A549 (cell line): ENCODE measurements around the gene CDR2. TPM values are rescaled to one million over a fixed set of nuclear protein-coding genes. Genes with fewer than 3 reads are reported as not detected.
"Not testable (repeated sequence)": the region's sequence is repeated elsewhere in the genome, so short reads cannot be mapped to it uniquely, and the experiment has no call there.

Source experiments
- ATAC-seq, 2 experiments: fragments of 200-7000 bp in 1 of 2; fragments of >200 bp in 1 of 2; cut with Nextera tagmentation in 1 of 2; cut with Tn5 transposase in 1 of 2; 3 replicates each; pipeline versions ENCODE4 v1.8.0 to v1.9.1; 2018 to 2020; ENCODE audit warnings: mild to moderate bottlenecking in 1 of 2, moderate library complexity in 1 of 2
- CTCF ChIA-PET: fragments of 300-600 bp; sonication (Branson Sonifier 250); formaldehyde crosslinking; extraction: SDS; loops from one replicate; lab custom pipeline; 2021; ENCODE audit warnings: antibody characterized with exemption, inconsistent platforms; lab: Yijun Ruan, JAX
- POLR2A ChIA-PET: fragments of 350-600 bp; formaldehyde crosslinking; extraction: SDS; loops from one replicate; lab custom pipeline; 2021; ENCODE audit warnings: antibody characterized with exemption, inconsistent platforms; lab: Yijun Ruan, JAX
- DNase-seq, 2 experiments: peaks; one replicate each; pipeline versions ENCODE4 v3.0.0 to v3.0.0-alpha.2; 2011 to 2016; ENCODE audit warnings: low read depth in 1 of 2, low spot score in 1 of 2
- FAIRE-seq: peaks from 2 replicates; lab custom pipeline; 2011; peaks lifted over from hg19 to GRCh38; lab: Jason Lieb, UNC
- H3K27ac ChIP-seq, 2 experiments: fragments of >200 bp; sonication (Bioruptor Twin); formaldehyde crosslinking; 3 replicates each; pipeline ENCODE4 v1.5.1; 2016 to 2017
- H3K4me1 ChIP-seq: fragments of >200 bp; sonication (Bioruptor Twin); formaldehyde crosslinking; 3 replicates; pipeline ENCODE4 v1.6.1; 2016
- H3K4me2 ChIP-seq: fragments of >200 bp; sonication (Bioruptor Twin); formaldehyde crosslinking; 3 replicates; pipeline ENCODE4 v1.6.1; 2016
- H3K4me3 ChIP-seq: fragments of >200 bp; sonication (Bioruptor Twin); formaldehyde crosslinking; 3 replicates; pipeline ENCODE4 v1.5.1; 2016
- H3K9me3 ChIP-seq: fragments of >200 bp; sonication (Bioruptor Twin); formaldehyde crosslinking; 3 replicates; pipeline ENCODE4 v1.6.1; 2016
- BCL3 ChIP-seq: fragments of >200 bp; sonication (Bioruptor Twin); formaldehyde crosslinking; IDR thresholded peaks from 3 replicates; pipeline ENCODE4 v1.6.1; 2016
- CBX8 ChIP-seq: fragments of 200-600 bp; sonication (generic); IDR thresholded peaks from 2 replicates; pipeline ENCODE4 v1.6.1; 2016
- CEBPB ChIP-seq, 2 experiments: fragments of >200 bp in 1 of 2; sonication (Bioruptor Twin) in 1 of 2; formaldehyde crosslinking in 1 of 2; IDR thresholded peaks; 2 replicates each; pipeline ENCODE4 v1.6.1; 2012 to 2016
- CHD4 ChIP-seq: fragments of 200-600 bp; sonication (generic); IDR thresholded peaks from 2 replicates; pipeline ENCODE4 v1.6.1; 2016; ENCODE audit warnings: antibody characterized with exemption, mild to moderate bottlenecking, borderline replicate concordance
- EHF ChIP-seq: fragments of 250-450 bp; sonication (Bioruptor Pico); IDR thresholded peaks from 2 replicates; pipeline ENCODE4 v1.5.0; 2020; ENCODE audit warnings: mild to moderate bottlenecking
- EP300 ChIP-seq, 2 experiments: fragments of >200 bp; sonication (Bioruptor Twin); formaldehyde crosslinking; IDR thresholded peaks; 2 replicates in 1 of 2; 3 replicates in 1 of 2; pipeline ENCODE4 v1.6.1; 2016 to 2017
- HEYL ChIP-seq: fragments of 250-450 bp; sonication (Bioruptor Pico); IDR thresholded peaks from 2 replicates; pipeline ENCODE4 v1.8.0; 2021; ENCODE audit warnings: mild to moderate bottlenecking, moderate library complexity
- KDM1A ChIP-seq: fragments of 200-600 bp; sonication (generic); IDR thresholded peaks from 2 replicates; pipeline ENCODE4 v1.6.1; 2016; ENCODE audit warnings: low read depth, mild to moderate bottlenecking
- RAD21 ChIP-seq, 2 experiments: fragments of >200 bp in 1 of 2; sonication (Bioruptor Twin) in 1 of 2; formaldehyde crosslinking in 1 of 2; IDR thresholded peaks in 1 of 2; conservative IDR thresholded peaks in 1 of 2; 2 replicates in 1 of 2; 3 replicates in 1 of 2; pipeline ENCODE4 v1.6.1; 2012 to 2018; ENCODE audit warnings: inconsistent platforms in 1 of 2
- RARB ChIP-seq: fragments of 250-450 bp; sonication (Bioruptor Pico); IDR thresholded peaks from 2 replicates; pipeline ENCODE4 v1.8.0; 2021; ENCODE audit warnings: mild to moderate bottlenecking, moderate library complexity
- SMC3 ChIP-seq: fragments of >200 bp; sonication (Bioruptor Twin); formaldehyde crosslinking; IDR thresholded peaks from 3 replicates; pipeline ENCODE4 v1.6.1; 2018; ENCODE audit warnings: inconsistent platforms
- TP53 ChIP-seq: fragments of 250-450 bp; sonication (Bioruptor Pico); IDR thresholded peaks from 2 replicates; pipeline ENCODE4 v1.5.0; 2021; ENCODE audit warnings: mild to moderate bottlenecking, moderate library complexity
- USF2 ChIP-seq: fragments of 450-650 bp; IDR thresholded peaks from 2 replicates; pipeline ENCODE4 v1.6.1; 2014; ENCODE audit warnings: antibody characterized with exemption
- ZSCAN20 ChIP-seq: fragments of 250-450 bp; sonication (Bioruptor Pico); IDR thresholded peaks from 2 replicates; pipeline ENCODE4 v1.8.0; 2022; ENCODE audit warnings: mild to moderate bottlenecking, moderate library complexity
- WGBS: methylation state at CpG from one replicate; pipeline ENCODE4 v1.1.6; 2017; ENCODE audit errors: missing lambda C conversion rate; 5-methylcytosine and 5-hydroxymethylcytosine counted together
- polyA plus RNA-seq, 4 experiments: library from polyadenylated mRNA; depleted of rRNA in 3 of 4; stranded (reverse); fragments of >200 nt; fragmentation: RNase III in 1 of 4; extraction: RNeasy Plus Mini Kit Qiagen cat#74134 plus additional on column Dnase treatment in 1 of 4; gene quantifications; 2 replicates in 3 of 4; 3 replicates in 1 of 4; pipeline ENCODE4 v1.2.3, GENCODE V29; 2011 to 2017
- TF ChIP-seq, protein P1 (sequence below): fragments of >200 bp; sonication (Bioruptor Twin); formaldehyde crosslinking; IDR thresholded peaks from 3 replicates; pipeline ENCODE4 v1.5.1; 2016

Gene CDR2
- polyA plus RNA-seq, 2 of the 4 experiments (the other 2 are of a cell fraction), result 29.3 to 44.3 TPM

DNA sequence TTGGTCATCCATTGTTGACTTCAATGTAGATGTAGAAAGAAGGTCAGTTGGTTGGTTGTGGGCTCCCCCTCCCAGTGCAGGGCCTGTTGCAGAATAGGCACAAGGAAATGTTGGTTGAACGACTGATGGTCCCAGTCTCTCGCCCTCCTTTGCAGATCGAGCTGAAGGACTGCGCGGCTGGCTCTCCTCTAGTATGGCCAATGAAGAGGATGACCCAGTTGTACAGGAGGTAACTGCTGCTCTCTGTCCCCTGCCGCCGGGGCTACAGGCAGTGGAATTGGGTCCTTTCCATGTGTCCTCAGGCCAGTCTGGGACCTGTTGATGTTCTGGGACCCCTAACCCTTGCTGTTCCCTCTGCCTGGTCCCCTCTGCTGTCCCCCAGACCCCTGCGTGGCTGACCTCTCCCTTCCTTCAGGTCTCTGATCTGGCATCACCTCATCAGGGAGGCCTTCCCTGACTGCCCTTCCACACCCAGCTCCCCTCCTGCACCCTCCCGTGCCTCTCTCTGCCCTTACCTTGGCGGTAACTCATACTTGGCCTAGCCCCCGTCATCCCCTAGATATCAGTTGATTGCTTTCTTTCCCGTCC lies 71.5 kb downstream of the CDR2 start:
- ChIA-PET CTCF (interaction anchor here (1.6 to 16.3 kb wide), 4 partner anchors 12 to 1453 kb away, joined by 4 to 320 read pairs (median 83); partner anchors contain the start of gene EEF2K), POLR2A (no interaction called here)
- TF ChIP-seq TP53 (CRISPR knock-in tag), result no peak
- TF ChIP-seq RARB (CRISPR knock-in tag), result no peak
- TF ChIP-seq KDM1A, result no peak
- TF ChIP-seq CEBPB (IDR thresholded peaks at IDR 0.05), result no peak
- TF ChIP-seq CBX8, result no peak
- TF ChIP-seq ZSCAN20 (CRISPR knock-in tag), result no peak
- peaks cover 5% of the 10 kb centered on the region; the same call in 2 of the 3 replicates for H3K4me1 ChIP-seq
- H3K4me2 ChIP-seq, result no peak overlapping the region
- ATAC-seq, result no peak
- DNase-seq, result no peak
- H3K9me3 ChIP-seq, result no peaks in the 10 kb centered on the region
- no peak overlapping the region for H3K27ac ChIP-seq
- no peak for FAIRE-seq
- 92% methylated on average over 12 of the region's 12 CpGs for WGBS
- no peak overlapping the region for H3K4me3 ChIP-seq

- DNase-seq, ATAC-seq, H3K9me3 ChIP-seq, H3K4me2 ChIP-seq, FAIRE-seq, H3K27ac ChIP-seq, H3K4me3 ChIP-seq, H3K4me1 ChIP-seq: not testable (repeated sequence)
- 94% methylated on average over 7 of the region's 7 CpGs for WGBS
- ChIA-PET CTCF (interaction anchor here (0.7 to 16.3 kb wide), 14 partner anchors 10 to 1020 kb away, joined by 3 to 320 read pairs (median 6); partner anchors contain the start of gene EEF2K), POLR2A (interaction anchor here (1.5 kb wide), 1 partner anchor 102 kb away, joined by 7 read pairs; no protein-coding TSS in a partner anchor)
Measured at GRCh38 chr16:22301423-22301822, 73.0 kb downstream of the CDR2 start.

GRCh38 chr16:22300427-22301071 lies 73.9 kb downstream of the CDR2 start:
- WGBS, result 22% methylated on average over 8 of the region's 8 CpGs
- peak; percentile 71 to 76 for DNase-seq
- peak; percentile 16 to 30; a peak in 3 of 6 replicates for ATAC-seq
- peaks cover 11% of the 10 kb centered on the region; the same call in 2 of the 3 replicates for H3K4me1 ChIP-seq
- H3K27ac ChIP-seq, result no peak overlapping the region
- no peaks in the 10 kb centered on the region for H3K9me3 ChIP-seq
- CTCF ChIA-PET, result interaction anchor here (0.6 to 16.3 kb wide), 30 partner anchors 10 to 1144 kb away, joined by 3 to 320 read pairs (median 4); partner anchors contain the start of gene EEF2K
- TF ChIP-seq, protein P1, sequence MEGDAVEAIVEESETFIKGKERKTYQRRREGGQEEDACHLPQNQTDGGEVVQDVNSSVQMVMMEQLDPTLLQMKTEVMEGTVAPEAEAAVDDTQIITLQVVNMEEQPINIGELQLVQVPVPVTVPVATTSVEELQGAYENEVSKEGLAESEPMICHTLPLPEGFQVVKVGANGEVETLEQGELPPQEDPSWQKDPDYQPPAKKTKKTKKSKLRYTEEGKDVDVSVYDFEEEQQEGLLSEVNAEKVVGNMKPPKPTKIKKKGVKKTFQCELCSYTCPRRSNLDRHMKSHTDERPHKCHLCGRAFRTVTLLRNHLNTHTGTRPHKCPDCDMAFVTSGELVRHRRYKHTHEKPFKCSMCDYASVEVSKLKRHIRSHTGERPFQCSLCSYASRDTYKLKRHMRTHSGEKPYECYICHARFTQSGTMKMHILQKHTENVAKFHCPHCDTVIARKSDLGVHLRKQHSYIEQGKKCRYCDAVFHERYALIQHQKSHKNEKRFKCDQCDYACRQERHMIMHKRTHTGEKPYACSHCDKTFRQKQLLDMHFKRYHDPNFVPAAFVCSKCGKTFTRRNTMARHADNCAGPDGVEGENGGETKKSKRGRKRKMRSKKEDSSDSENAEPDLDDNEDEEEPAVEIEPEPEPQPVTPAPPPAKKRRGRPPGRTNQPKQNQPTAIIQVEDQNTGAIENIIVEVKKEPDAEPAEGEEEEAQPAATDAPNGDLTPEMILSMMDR, result peak; percentile 74
- peak; percentile 57 for TF ChIP-seq SMC3
- no peak for TF ChIP-seq BCL3
- no peak for TF ChIP-seq HEYL (CRISPR knock-in tag)
- TF ChIP-seq EHF (CRISPR knock-in tag), result no peak
- no peak for TF ChIP-seq USF2
- TF ChIP-seq RAD21 (conservative IDR thresholded peaks at IDR 0.05 in 1 of 2, IDR thresholded peaks at IDR 0.05 in 1 of 2), result peak; percentile 34 to 50; a peak in 4 of 5 replicates
- TF ChIP-seq CHD4, result no peak
- TF ChIP-seq EP300 (IDR thresholded peaks at IDR 0.05), result no peak
- POLR2A ChIA-PET, result interaction anchor here (1.5 kb wide), 1 partner anchor 101 kb away, joined by 7 read pairs; no protein-coding TSS in a partner anchor
- H3K4me2 ChIP-seq, result peak overlapping the region; percentile 24; the same call in 1 of the 3 replicates
- H3K4me3 ChIP-seq, result no peak overlapping the region
- FAIRE-seq, result no peak
